ENCODE data around the gene ADAMTS12.

DNA sequence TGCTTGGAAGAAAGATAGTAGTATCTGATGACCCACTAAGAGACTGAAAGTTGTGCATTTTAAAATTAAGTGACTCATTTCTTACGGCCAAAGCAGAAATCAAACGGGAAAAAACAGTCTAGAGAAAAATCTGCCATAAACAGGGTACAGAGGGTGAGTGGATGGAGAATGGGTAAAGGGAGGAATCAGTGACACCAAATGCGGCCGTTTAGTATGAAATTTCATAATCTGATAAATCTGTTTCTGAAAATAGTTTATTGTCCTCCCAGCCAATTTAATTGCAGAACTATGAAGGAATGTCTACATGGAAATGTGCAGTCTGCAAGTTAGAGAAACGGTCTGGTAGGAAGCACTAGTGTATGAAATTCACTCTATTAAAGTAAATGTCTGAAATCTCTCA, 39.5 kb downstream of the ADAMTS12 start:
- TF ChIP-seq, protein P1, sequence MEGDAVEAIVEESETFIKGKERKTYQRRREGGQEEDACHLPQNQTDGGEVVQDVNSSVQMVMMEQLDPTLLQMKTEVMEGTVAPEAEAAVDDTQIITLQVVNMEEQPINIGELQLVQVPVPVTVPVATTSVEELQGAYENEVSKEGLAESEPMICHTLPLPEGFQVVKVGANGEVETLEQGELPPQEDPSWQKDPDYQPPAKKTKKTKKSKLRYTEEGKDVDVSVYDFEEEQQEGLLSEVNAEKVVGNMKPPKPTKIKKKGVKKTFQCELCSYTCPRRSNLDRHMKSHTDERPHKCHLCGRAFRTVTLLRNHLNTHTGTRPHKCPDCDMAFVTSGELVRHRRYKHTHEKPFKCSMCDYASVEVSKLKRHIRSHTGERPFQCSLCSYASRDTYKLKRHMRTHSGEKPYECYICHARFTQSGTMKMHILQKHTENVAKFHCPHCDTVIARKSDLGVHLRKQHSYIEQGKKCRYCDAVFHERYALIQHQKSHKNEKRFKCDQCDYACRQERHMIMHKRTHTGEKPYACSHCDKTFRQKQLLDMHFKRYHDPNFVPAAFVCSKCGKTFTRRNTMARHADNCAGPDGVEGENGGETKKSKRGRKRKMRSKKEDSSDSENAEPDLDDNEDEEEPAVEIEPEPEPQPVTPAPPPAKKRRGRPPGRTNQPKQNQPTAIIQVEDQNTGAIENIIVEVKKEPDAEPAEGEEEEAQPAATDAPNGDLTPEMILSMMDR (IDR thresholded peaks at IDR 0.05 in 2 of 3, conservative IDR thresholded peaks at IDR 0.05 in 1 of 3; ENCODE audit: insufficient read depth in 2 of 3, low read depth in 1 of 3, low read length in 3 of 3), result no peak
- no peak for TF ChIP-seq NR2C2 (CRISPR knock-in tag; IDR thresholded peaks at IDR 0.05)
- TF ChIP-seq NR2C2 (tag; IDR thresholded peaks at IDR 0.05), result no peak
- no peak for TF ChIP-seq SMC3 (conservative IDR thresholded peaks at IDR 0.05; ENCODE audit: insufficient read depth, low read depth, low read length)
- TF ChIP-seq TAL1 (IDR thresholded peaks at IDR 0.05), result no peak
- no peak for TF ChIP-seq SRSF3 (IDR thresholded peaks at IDR 0.05; ENCODE audit: insufficient read depth, low read length)
- TF ChIP-seq, protein P2, sequence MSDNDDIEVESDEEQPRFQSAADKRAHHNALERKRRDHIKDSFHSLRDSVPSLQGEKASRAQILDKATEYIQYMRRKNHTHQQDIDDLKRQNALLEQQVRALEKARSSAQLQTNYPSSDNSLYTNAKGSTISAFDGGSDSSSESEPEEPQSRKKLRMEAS (CRISPR knock-in tag; IDR thresholded peaks at IDR 0.05), result no peak
- TF ChIP-seq ILF3 (IDR thresholded peaks at IDR 0.05; ENCODE audit: borderline replicate concordance), result no peak
- TF ChIP-seq, protein P3, sequence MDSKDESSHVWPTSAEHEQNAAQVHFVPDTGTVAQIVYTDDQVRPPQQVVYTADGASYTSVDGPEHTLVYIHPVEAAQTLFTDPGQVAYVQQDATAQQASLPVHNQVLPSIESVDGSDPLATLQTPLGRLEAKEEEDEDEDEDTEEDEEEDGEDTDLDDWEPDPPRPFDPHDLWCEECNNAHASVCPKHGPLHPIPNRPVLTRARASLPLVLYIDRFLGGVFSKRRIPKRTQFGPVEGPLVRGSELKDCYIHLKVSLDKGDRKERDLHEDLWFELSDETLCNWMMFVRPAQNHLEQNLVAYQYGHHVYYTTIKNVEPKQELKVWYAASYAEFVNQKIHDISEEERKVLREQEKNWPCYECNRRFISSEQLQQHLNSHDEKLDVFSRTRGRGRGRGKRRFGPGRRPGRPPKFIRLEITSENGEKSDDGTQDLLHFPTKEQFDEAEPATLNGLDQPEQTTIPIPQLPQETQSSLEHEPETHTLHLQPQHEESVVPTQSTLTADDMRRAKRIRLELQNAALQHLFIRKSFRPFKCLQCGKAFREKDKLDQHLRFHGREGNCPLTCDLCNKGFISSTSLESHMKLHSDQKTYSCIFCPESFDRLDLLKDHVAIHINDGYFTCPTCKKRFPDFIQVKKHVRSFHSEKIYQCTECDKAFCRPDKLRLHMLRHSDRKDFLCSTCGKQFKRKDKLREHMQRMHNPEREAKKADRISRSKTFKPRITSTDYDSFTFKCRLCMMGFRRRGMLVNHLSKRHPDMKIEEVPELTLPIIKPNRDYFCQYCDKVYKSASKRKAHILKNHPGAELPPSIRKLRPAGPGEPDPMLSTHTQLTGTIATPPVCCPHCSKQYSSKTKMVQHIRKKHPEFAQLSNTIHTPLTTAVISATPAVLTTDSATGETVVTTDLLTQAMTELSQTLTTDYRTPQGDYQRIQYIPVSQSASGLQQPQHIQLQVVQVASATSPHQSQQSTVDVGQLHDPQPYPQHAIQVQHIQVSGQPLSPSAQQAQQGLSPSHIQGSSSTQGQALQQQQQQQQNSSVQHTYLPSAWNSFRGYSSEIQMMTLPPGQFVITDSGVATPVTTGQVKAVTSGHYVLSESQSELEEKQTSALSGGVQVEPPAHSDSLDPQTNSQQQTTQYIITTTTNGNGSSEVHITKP (IDR thresholded peaks at IDR 0.05; ENCODE audit: partially characterized antibody), result no peak
- no peak for TF ChIP-seq STAT5B (CRISPR knock-in tag; IDR thresholded peaks at IDR 0.05)
- no peak for TF ChIP-seq GABPB1 (CRISPR knock-in tag; IDR thresholded peaks at IDR 0.05)
- TF ChIP-seq MTA3 (IDR thresholded peaks at IDR 0.05; ENCODE audit: borderline replicate concordance), result no peak
